Caco-2 (cell line): ENCODE results near the gene WDR48. TPM values are rescaled to one million over a fixed set of nuclear protein-coding genes. Genes with fewer than 3 reads are reported as not detected.

Source experiments
- BruUV-seq: library from RNA; stranded (reverse); fragments of 400-500 nt; replicated peaks from 2 replicates; lab custom pipeline; 2021; lab: Mats Ljungman, UMichigan
- CTCF ChIA-PET: fragments of 300-600 bp; sonication (Branson Sonifier 250); formaldehyde crosslinking; loops from one replicate; lab custom pipeline; 2022; ENCODE audit warnings: antibody characterized with exemption; lab: Charles Lee
- POLR2A ChIA-PET: fragments of 300-600 bp; sonication (Branson Sonifier 250); formaldehyde crosslinking; loops from one replicate; lab custom pipeline; 2022; ENCODE audit warnings: antibody characterized with exemption; lab: Charles Lee
- DNase-seq, 2 experiments: peaks; one replicate each; pipeline versions ENCODE4 v3.0.0 to v3.0.0-alpha.2; 2020 to 2022
- H3K27me3 ChIP-seq: replicated peaks from 2 replicates; pipeline ENCODE4 v1.6.0; 2011; ENCODE audit warnings: low read length; ENCODE audit not compliant: control insufficient read depth, insufficient read depth
- H3K36me3 ChIP-seq: 2 replicates; pipeline ENCODE4 v1.5.1; 2011; ENCODE audit warnings: low read length; ENCODE audit not compliant: control insufficient read depth, insufficient read depth
- H3K4me1 ChIP-seq: fragments of 250-450 bp; sonication (Bioruptor Pico); 2 replicates; pipeline ENCODE4 v1.5.1; 2020; ENCODE audit warnings: mild to moderate bottlenecking
- H3K4me3 ChIP-seq: 2 replicates; pipeline ENCODE4 v1.5.1; 2011; ENCODE audit warnings: low read depth, mild to moderate bottlenecking, control low read depth, low read length
- H3K9me3 ChIP-seq: fragments of 250-450 bp; sonication (Bioruptor Pico); 2 replicates; pipeline ENCODE4 v1.5.1; 2020; ENCODE audit warnings: mild to moderate bottlenecking, moderate library complexity
- H3K27ac Mint-ChIP-seq: one replicate; pipeline ENCODE4 v1.8.0; 2022; ENCODE audit warnings: mixed read lengths; ENCODE audit not compliant: unreplicated experiment
- H3K27me3 Mint-ChIP-seq: one replicate; pipeline ENCODE4 v1.8.0; 2022; ENCODE audit warnings: mixed read lengths; ENCODE audit not compliant: insufficient read depth, unreplicated experiment
- H3K36me3 Mint-ChIP-seq: one replicate; pipeline ENCODE4 v1.8.0; 2022; ENCODE audit warnings: mild to moderate bottlenecking, mixed read lengths; ENCODE audit not compliant: insufficient read depth, unreplicated experiment
- H3K4me1 Mint-ChIP-seq: one replicate; pipeline ENCODE4 v1.8.0; 2022; ENCODE audit warnings: low read depth, mixed read lengths; ENCODE audit not compliant: unreplicated experiment
- H3K4me3 Mint-ChIP-seq: one replicate; pipeline ENCODE4 v1.8.0; 2022; ENCODE audit warnings: mild to moderate bottlenecking, moderate library complexity, mixed read lengths; ENCODE audit not compliant: unreplicated experiment
- H3K9me3 Mint-ChIP-seq: one replicate; pipeline ENCODE4 v1.8.0; 2022; ENCODE audit warnings: mixed read lengths; ENCODE audit not compliant: unreplicated experiment
- intact Hi-C: fragments of 100-400 bp; cut with micrococcal nuclease; formaldehyde crosslinking; loops from one replicate; pipeline ENCODE4 v1.10.0; 2022; ENCODE audit not compliant: unreplicated experiment
- total RNA-seq: library from RNA; stranded (reverse); gene quantifications from 2 replicates; pipeline ENCODE4 v1.2.3, GENCODE V29; 2022
- TF ChIP-seq, protein P1 (sequence below), 2 experiments: fragments of 200-600 bp in 1 of 2; IDR thresholded peaks; 1 replicate in 1 of 2; 2 replicates in 1 of 2; pipeline versions ENCODE4 v1.5.1 to v1.8.0; 2011 to 2022; ENCODE audit warnings: antibody characterized with exemption in 1 of 2, control low read depth in 1 of 2, inconsistent platforms in 1 of 2, low read depth in 1 of 2, low read length in 1 of 2, mild to moderate bottlenecking in 1 of 2, moderate library complexity in 1 of 2; ENCODE audit not compliant: insufficient read depth in 1 of 2, severe bottlenecking in 1 of 2, unreplicated experiment in 1 of 2

The WDR48 gene
- total RNA-seq, 1 experiment from 2014 or later = 27.6 TPM

- no peak for DNase-seq
- Histone ChIP-seq H3K27me3 (no peaks in the 10 kb centered on the region), H3K4me1 (no peaks in the 10 kb centered on the region), H3K36me3 (no peaks in the 10 kb centered on the region), H3K9me3 (no peaks in the 10 kb centered on the region), H3K4me3 (no peak overlapping the region)
- H3K36me3 Mint-ChIP-seq = peaks cover 27% of the 10 kb centered on the region
- CTCF ChIA-PET = interaction anchor here (0.6 kb wide), 1 partner anchor 105 kb away, joined by 11 read pairs; no protein-coding TSS in a partner anchor
- TF ChIP-seq, protein P1, sequence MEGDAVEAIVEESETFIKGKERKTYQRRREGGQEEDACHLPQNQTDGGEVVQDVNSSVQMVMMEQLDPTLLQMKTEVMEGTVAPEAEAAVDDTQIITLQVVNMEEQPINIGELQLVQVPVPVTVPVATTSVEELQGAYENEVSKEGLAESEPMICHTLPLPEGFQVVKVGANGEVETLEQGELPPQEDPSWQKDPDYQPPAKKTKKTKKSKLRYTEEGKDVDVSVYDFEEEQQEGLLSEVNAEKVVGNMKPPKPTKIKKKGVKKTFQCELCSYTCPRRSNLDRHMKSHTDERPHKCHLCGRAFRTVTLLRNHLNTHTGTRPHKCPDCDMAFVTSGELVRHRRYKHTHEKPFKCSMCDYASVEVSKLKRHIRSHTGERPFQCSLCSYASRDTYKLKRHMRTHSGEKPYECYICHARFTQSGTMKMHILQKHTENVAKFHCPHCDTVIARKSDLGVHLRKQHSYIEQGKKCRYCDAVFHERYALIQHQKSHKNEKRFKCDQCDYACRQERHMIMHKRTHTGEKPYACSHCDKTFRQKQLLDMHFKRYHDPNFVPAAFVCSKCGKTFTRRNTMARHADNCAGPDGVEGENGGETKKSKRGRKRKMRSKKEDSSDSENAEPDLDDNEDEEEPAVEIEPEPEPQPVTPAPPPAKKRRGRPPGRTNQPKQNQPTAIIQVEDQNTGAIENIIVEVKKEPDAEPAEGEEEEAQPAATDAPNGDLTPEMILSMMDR (IDR thresholded peaks at IDR 0.05; ENCODE audit: insufficient read depth in 1 of 2, low read depth in 1 of 2, low read length in 1 of 2, severe bottlenecking in 1 of 2, unreplicated experiment in 1 of 2) = no peak
- intact Hi-C loops = no loop called here
- H3K4me3 Mint-ChIP-seq = no peak overlapping the region
- BruUV-seq = no TSS peak
- POLR2A ChIA-PET = no interaction called here
- no peaks in the 10 kb centered on the region for H3K4me1 Mint-ChIP-seq
- H3K27me3 Mint-ChIP-seq = no peaks in the 10 kb centered on the region
- no peak overlapping the region for H3K27ac Mint-ChIP-seq
- H3K9me3 Mint-ChIP-seq = no peaks in the 10 kb centered on the region
Observed at GRCh38 chr3:39088456-39088855, 36.6 kb downstream of the WDR48 start.

- Histone ChIP-seq H3K4me1 (no peaks in the 10 kb centered on the region), H3K4me3 (no peak overlapping the region), H3K36me3 (no peaks in the 10 kb centered on the region), H3K9me3 (no peaks in the 10 kb centered on the region), H3K27me3 (no peaks in the 10 kb centered on the region)
- ChIA-PET POLR2A (no interaction called here), CTCF (interaction anchor here (0.6 kb wide), 1 partner anchor 104 kb away, joined by 11 read pairs; no protein-coding TSS in a partner anchor)
- BruUV-seq = no TSS peak
- no peak overlapping the region for H3K27ac Mint-ChIP-seq
- intact Hi-C loops = no loop called here
- no peak overlapping the region for H3K4me3 Mint-ChIP-seq
- H3K4me1 Mint-ChIP-seq = no peaks in the 10 kb centered on the region
- H3K9me3 Mint-ChIP-seq = no peaks in the 10 kb centered on the region
- peaks cover 27% of the 10 kb centered on the region for H3K36me3 Mint-ChIP-seq
- DNase-seq = no peak
- no peaks in the 10 kb centered on the region for H3K27me3 Mint-ChIP-seq
- TF ChIP-seq, protein P1 (IDR thresholded peaks at IDR 0.05; ENCODE audit: insufficient read depth in 1 of 2, low read depth in 1 of 2, low read length in 1 of 2, severe bottlenecking in 1 of 2, unreplicated experiment in 1 of 2) = no peak
Observed at GRCh38 chr3:39088889-39089288, 37.1 kb downstream of the WDR48 start.

GRCh38 chr3:39090922-39091321 lies 39.1 kb downstream of the WDR48 start:
- H3K4me1 ChIP-seq = no peaks in the 10 kb centered on the region
- no peaks in the 10 kb centered on the region for H3K36me3 ChIP-seq
- H3K4me3 ChIP-seq = no peak overlapping the region
- Mint-ChIP-seq H3K9me3 (no peaks in the 10 kb centered on the region), H3K27ac (no peak overlapping the region), H3K36me3 (peaks cover 34% of the 10 kb centered on the region), H3K4me1 (no peaks in the 10 kb centered on the region), H3K4me3 (no peak overlapping the region), H3K27me3 (no peaks in the 10 kb centered on the region)
- CTCF ChIA-PET = no interaction called here
- DNase-seq = no peak
- intact Hi-C loops = no loop called here
- no peaks in the 10 kb centered on the region for H3K27me3 ChIP-seq
- no TSS peak for BruUV-seq
- POLR2A ChIA-PET = no interaction called here
- TF ChIP-seq, protein P1 (IDR thresholded peaks at IDR 0.05; ENCODE audit: insufficient read depth in 1 of 2, low read depth in 1 of 2, low read length in 1 of 2, severe bottlenecking in 1 of 2, unreplicated experiment in 1 of 2) = no peak
- no peaks in the 10 kb centered on the region for H3K9me3 ChIP-seq
